Hepatocyte (in vitro differentiated cells): ENCODE measurements around the gene KIF26B.
"Not testable (repeated sequence)": the region's sequence is repeated elsewhere in the genome, so short reads cannot be mapped to it uniquely, and the experiment has no call there.

Experiments
- EZH2phosphoT487 ChIP-seq: fragments of 200-600 bp; sonication (generic); IDR thresholded peaks from one replicate; pipeline ENCODE4 v1.6.1; 2018; ENCODE audit warnings: antibody characterized with exemption, mild to moderate bottlenecking, low read depth, moderate library complexity; ENCODE audit not compliant: unreplicated experiment, severe bottlenecking
- TF ChIP-seq, protein P1 (sequence below): fragments of 200-600 bp; sonication (generic); IDR thresholded peaks from 2 replicates; pipeline ENCODE4 v1.5.1; 2016; ENCODE audit warnings: antibody characterized with exemption, mild to moderate bottlenecking; ENCODE audit not compliant: poor library complexity

DNA sequence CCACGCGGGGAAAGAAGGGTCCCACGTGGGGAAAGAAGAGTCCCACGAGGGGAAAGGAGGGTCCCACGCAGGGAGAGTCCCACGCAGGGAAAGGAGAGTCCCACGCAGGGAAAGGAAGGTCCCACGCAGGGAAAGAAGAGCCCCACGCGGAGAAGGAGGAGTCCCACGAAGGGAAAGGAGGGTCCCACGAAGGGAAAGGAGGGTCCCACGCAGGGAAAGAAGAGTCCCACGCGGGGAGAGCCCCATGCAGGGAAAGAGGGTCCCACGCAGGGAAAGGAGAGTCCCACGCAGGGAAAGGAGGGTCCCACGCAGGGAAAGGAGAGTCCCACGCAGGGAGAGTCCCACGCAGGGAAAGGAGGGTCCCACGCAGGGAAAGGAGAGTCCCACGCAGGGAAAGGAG lies 180.9 kb downstream of the KIF26B start:
- TF ChIP-seq, protein P1, sequence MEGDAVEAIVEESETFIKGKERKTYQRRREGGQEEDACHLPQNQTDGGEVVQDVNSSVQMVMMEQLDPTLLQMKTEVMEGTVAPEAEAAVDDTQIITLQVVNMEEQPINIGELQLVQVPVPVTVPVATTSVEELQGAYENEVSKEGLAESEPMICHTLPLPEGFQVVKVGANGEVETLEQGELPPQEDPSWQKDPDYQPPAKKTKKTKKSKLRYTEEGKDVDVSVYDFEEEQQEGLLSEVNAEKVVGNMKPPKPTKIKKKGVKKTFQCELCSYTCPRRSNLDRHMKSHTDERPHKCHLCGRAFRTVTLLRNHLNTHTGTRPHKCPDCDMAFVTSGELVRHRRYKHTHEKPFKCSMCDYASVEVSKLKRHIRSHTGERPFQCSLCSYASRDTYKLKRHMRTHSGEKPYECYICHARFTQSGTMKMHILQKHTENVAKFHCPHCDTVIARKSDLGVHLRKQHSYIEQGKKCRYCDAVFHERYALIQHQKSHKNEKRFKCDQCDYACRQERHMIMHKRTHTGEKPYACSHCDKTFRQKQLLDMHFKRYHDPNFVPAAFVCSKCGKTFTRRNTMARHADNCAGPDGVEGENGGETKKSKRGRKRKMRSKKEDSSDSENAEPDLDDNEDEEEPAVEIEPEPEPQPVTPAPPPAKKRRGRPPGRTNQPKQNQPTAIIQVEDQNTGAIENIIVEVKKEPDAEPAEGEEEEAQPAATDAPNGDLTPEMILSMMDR: not testable (repeated sequence)
- not testable (repeated sequence) for TF ChIP-seq EZH2phosphoT487
